Measurements from ENCODE around the gene S100A10.

S100A10 gene

DNA sequence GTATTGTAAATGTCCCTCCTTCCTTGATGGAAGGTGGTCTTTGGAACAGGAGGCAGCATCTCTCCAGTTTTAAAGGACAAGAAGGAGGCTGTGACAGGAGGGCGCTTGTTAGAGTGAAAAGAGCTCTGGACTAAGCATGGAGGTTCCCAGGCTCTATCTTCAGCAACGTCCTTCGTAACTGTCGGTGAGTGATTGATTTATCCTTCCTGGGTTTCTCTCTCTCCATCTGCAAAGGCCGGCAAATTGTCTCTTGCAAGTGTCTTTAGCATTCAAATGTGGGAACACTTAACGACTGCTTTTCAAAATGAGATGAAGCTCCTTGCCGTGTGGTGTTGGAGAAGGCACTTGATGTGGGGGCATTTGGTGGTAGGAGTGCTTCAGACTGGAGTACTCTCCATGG, 27.9 kb upstream of the S100A10 start:
- H3K27me3 ChIP-seq (ENCODE audit: insufficient read depth, low read length, poor library complexity, severe bottlenecking), result no peaks in the 10 kb centered on the region
- H3K4me1 ChIP-seq (ENCODE audit: insufficient read depth, low read length, poor library complexity, severe bottlenecking), result no peaks in the 10 kb centered on the region
- H4K20me1 ChIP-seq (ENCODE audit: insufficient read depth, low read length, poor library complexity, severe bottlenecking), result no peaks in the 10 kb centered on the region
- no peaks in the 10 kb centered on the region for H3K9me3 ChIP-seq (ENCODE audit: insufficient read depth, low read depth, low read length)
- H3K79me2 ChIP-seq (ENCODE audit: insufficient read depth, low read length), result no peaks in the 10 kb centered on the region
- no peak overlapping the region for H3K9ac ChIP-seq (ENCODE audit: low read depth, low read length, poor library complexity, severe bottlenecking)
- no peak overlapping the region for H3K4me3 ChIP-seq (ENCODE audit: low read length, poor library complexity, severe bottlenecking)
- no peaks in the 10 kb centered on the region for H3F3A ChIP-seq (ENCODE audit: low read depth)
- no peaks in the 10 kb centered on the region for H3K36me3 ChIP-seq (ENCODE audit: insufficient read depth, low read length)
- H3K4me2 ChIP-seq (ENCODE audit: low read depth, low read length, poor library complexity, severe bottlenecking), result no peak overlapping the region
- TF ChIP-seq, protein P1, sequence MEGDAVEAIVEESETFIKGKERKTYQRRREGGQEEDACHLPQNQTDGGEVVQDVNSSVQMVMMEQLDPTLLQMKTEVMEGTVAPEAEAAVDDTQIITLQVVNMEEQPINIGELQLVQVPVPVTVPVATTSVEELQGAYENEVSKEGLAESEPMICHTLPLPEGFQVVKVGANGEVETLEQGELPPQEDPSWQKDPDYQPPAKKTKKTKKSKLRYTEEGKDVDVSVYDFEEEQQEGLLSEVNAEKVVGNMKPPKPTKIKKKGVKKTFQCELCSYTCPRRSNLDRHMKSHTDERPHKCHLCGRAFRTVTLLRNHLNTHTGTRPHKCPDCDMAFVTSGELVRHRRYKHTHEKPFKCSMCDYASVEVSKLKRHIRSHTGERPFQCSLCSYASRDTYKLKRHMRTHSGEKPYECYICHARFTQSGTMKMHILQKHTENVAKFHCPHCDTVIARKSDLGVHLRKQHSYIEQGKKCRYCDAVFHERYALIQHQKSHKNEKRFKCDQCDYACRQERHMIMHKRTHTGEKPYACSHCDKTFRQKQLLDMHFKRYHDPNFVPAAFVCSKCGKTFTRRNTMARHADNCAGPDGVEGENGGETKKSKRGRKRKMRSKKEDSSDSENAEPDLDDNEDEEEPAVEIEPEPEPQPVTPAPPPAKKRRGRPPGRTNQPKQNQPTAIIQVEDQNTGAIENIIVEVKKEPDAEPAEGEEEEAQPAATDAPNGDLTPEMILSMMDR (conservative IDR thresholded peaks at IDR 0.05; ENCODE audit: low read length), result no peak
- TF ChIP-seq EZH2phosphoT487 (IDR thresholded peaks at IDR 0.05; ENCODE audit: borderline replicate concordance), result no peak
- H2AFZ ChIP-seq (ENCODE audit: low read length), result no peak overlapping the region
- no peaks in the 10 kb centered on the region for H3K9me2 ChIP-seq (replicated peaks; ENCODE audit: low read depth, low read length)

DNA sequence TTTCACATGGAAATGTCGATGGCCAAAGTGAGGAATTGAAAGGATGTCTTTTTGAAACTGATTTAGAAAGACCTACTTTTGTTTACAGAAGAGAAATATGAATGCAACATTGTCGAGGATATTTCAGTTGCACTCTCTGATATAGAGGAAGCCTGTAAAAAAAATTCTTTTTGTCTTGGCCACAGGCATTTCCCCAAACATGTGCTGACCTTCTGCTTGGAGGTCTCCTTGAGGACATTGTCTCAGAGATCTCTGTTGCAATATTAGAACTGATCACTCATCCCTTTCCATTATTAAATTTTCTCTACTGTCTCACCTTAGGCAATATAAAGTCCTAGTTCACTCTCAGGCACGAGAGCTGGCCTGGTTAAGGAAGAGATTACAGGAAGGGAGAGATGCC, 27.2 kb upstream of the S100A10 start:
- H4K20me1 ChIP-seq (ENCODE audit: insufficient read depth, low read length, poor library complexity, severe bottlenecking), result no peaks in the 10 kb centered on the region
- H3K27me3 ChIP-seq (ENCODE audit: insufficient read depth, low read length, poor library complexity, severe bottlenecking), result no peaks in the 10 kb centered on the region
- H3K36me3 ChIP-seq (ENCODE audit: insufficient read depth, low read length), result no peaks in the 10 kb centered on the region
- H3K9me3 ChIP-seq (ENCODE audit: insufficient read depth, low read depth, low read length), result no peaks in the 10 kb centered on the region
- H3K9me2 ChIP-seq (replicated peaks; ENCODE audit: low read depth, low read length), result no peaks in the 10 kb centered on the region
- no peak overlapping the region for H3K4me2 ChIP-seq (ENCODE audit: low read depth, low read length, poor library complexity, severe bottlenecking)
- no peaks in the 10 kb centered on the region for H3K4me1 ChIP-seq (ENCODE audit: insufficient read depth, low read length, poor library complexity, severe bottlenecking)
- no peak overlapping the region for H2AFZ ChIP-seq (ENCODE audit: low read length)
- no peaks in the 10 kb centered on the region for H3F3A ChIP-seq (ENCODE audit: low read depth)
- no peak overlapping the region for H3K9ac ChIP-seq (ENCODE audit: low read depth, low read length, poor library complexity, severe bottlenecking)
- H3K79me2 ChIP-seq (ENCODE audit: insufficient read depth, low read length), result no peaks in the 10 kb centered on the region
- H3K4me3 ChIP-seq (ENCODE audit: low read length, poor library complexity, severe bottlenecking), result no peak overlapping the region
- no peak for TF ChIP-seq EZH2phosphoT487 (IDR thresholded peaks at IDR 0.05; ENCODE audit: borderline replicate concordance)
- TF ChIP-seq, protein P1 (conservative IDR thresholded peaks at IDR 0.05; ENCODE audit: low read length), result no peak

DNA sequence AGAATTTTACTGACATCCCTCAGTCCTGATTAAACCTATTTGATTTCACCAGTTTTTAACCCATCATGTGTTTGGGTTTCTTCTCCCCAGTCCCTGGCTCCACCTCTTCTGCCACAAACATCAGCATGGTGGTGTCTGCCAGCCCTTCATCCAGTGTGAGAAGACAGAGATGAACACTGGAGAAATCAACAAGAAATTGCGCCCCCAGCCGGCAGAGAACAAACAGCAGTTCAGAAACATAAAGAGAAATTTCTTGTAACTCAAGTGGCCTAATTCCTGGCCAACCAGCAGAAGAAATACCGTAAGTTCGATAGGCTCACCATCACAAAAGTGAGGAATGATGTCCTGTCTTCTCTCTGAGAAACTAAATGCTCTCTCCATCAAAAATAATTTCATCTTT, 24.9 kb upstream of the S100A10 start:
- Histone ChIP-seq H2AFZ (ENCODE audit: low read length) (no peak overlapping the region), H3K79me2 (ENCODE audit: insufficient read depth, low read length) (no peaks in the 10 kb centered on the region), H3K36me3 (ENCODE audit: insufficient read depth, low read length) (no peaks in the 10 kb centered on the region), H4K20me1 (ENCODE audit: insufficient read depth, low read length, poor library complexity, severe bottlenecking) (no peaks in the 10 kb centered on the region), H3K9me3 (ENCODE audit: insufficient read depth, low read depth, low read length) (no peaks in the 10 kb centered on the region), H3K9ac (ENCODE audit: low read depth, low read length, poor library complexity, severe bottlenecking) (no peak overlapping the region), H3K27me3 (ENCODE audit: insufficient read depth, low read length, poor library complexity, severe bottlenecking) (no peaks in the 10 kb centered on the region), H3F3A (ENCODE audit: low read depth) (no peaks in the 10 kb centered on the region), H3K9me2 (replicated peaks; ENCODE audit: low read depth, low read length) (no peaks in the 10 kb centered on the region), H3K4me2 (ENCODE audit: low read depth, low read length, poor library complexity, severe bottlenecking) (no peak overlapping the region), H3K4me1 (ENCODE audit: insufficient read depth, low read length, poor library complexity, severe bottlenecking) (peaks cover 4% of the 10 kb centered on the region), H3K4me3 (ENCODE audit: low read length, poor library complexity, severe bottlenecking) (no peak overlapping the region)
- TF ChIP-seq, protein P1 (conservative IDR thresholded peaks at IDR 0.05; ENCODE audit: low read length), result peak; percentile 65
- TF ChIP-seq EZH2phosphoT487 (IDR thresholded peaks at IDR 0.05; ENCODE audit: borderline replicate concordance), result no peak
